Nucleus accumbens (tissue), 56 donors: Measurements from ENCODE around the gene GLB1L3.

Experiments
- DNase-seq, 56 donors: peaks; one replicate each; lab custom pipeline; 2025; lab: John Stamatoyannopoulos, UW

GLB1L3 gene

GRCh38 chr11:134358856-134359490, 82.8 kb downstream of the GLB1L3 start:
- no peak for DNase-seq

- DNase-seq = no peak
Observed at GRCh38 chr11:134359646-134360045, 83.5 kb downstream of the GLB1L3 start.

- DNase-seq = peak in 54 of 56 donors; percentile 22 to 93 (median 73)
Observed at GRCh38 chr11:134360050-134360835, 84.1 kb downstream of the GLB1L3 start.

- no peak for DNase-seq
Observed at GRCh38 chr11:134361661-134362060, 85.5 kb downstream of the GLB1L3 start.

DNA sequence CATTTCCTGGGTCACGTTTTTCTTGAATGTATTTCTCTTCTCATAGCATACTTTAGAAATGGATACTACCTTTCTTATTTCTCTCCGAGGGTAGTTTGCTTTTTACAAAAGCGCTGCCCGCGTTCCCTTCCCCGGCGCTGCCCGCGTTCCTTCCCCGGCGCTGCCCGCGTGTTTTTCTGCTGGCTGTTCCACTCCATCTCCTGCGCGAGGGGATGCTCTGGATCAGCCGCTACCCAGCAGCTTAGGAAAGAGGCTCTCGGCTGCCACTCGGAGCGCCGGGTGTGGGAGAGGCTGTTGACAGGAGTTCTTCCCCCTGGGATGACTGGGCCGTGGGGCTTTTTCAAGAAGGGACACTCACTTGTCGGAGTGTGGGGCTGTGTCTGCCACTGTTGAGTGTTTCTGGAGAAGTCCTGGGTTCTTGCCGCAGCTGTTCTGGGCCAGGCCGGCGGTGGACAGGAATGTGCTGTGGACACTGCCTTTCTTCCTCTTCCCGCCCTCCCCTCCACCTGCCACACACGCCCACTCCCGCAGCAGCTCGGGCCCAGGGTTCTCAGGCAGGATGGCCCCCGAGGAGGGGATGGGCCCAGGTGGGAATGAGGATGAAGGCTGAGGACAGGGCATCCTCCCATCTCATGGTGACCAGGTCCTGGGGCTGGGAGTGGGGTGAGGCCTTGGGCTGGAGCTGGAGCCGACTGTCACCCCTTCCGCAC, 86.2 kb downstream of the GLB1L3 start:
- DNase-seq = no peak

DNA sequence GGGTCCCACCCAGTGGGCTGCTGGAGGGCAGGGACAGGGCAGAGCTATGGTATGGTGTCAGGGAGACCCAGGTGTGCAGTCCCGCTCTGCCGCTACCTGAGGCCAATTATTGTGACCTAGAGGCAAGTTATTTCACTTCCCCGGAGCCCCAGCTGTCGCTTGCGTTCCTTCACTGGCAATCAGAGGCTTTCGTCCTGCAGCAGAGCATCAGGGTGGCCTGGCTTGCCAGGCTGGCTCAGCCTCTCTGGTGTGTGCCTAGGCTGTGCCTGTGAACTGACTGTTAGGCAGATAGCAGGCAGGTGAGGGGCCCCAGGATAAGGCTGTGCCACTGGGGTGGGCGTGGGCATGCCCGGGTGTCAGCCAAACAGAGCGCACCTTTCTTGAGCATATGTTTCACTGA, 87.0 kb downstream of the GLB1L3 start:
- DNase-seq = no peak

GRCh38 chr11:134363592-134363991, 87.4 kb downstream of the GLB1L3 start:
- DNase-seq = no peak

- DNase-seq = no peak
Observed at GRCh38 chr11:134364261-134364660, 88.1 kb downstream of the GLB1L3 start.

GRCh38 chr11:134365011-134365925, 89.1 kb downstream of the GLB1L3 start:
- DNase-seq = no peak

GRCh38 chr11:134366254-134366653, 90.1 kb downstream of the GLB1L3 start:
- no peak for DNase-seq

DNA sequence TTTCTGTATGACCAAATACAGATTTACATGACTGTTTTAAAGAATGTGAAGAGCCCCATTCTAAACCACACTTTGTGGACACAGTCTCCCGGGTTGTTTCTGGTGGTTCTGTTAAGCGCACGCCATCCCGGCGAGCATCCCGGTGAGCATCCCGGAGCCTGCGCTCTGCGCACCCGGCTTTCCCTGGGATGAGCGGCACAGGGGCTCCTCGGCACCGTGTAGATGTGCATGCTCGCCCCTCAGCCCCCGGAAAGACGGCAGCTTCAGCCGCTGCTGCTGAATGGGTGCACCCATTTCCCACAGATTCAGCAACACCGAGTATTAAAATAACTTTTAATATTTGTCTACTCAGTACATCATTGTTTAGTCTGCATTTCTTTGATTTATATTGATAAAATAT, 91.6 kb downstream of the GLB1L3 start:
- no peak for DNase-seq
